ENCODE results near the gene FNDC10. TPM values are rescaled to one million over a fixed set of nuclear protein-coding genes. Genes with fewer than 3 reads are reported as not detected.
A peak's percentile ranks its signal among the peaks of the same experiment; 100 is the strongest.

FNDC10 gene
- total and polyA plus RNA-seq, 2 donors from 2014 or later: 2.6 to 18.2 TPM

DNA sequence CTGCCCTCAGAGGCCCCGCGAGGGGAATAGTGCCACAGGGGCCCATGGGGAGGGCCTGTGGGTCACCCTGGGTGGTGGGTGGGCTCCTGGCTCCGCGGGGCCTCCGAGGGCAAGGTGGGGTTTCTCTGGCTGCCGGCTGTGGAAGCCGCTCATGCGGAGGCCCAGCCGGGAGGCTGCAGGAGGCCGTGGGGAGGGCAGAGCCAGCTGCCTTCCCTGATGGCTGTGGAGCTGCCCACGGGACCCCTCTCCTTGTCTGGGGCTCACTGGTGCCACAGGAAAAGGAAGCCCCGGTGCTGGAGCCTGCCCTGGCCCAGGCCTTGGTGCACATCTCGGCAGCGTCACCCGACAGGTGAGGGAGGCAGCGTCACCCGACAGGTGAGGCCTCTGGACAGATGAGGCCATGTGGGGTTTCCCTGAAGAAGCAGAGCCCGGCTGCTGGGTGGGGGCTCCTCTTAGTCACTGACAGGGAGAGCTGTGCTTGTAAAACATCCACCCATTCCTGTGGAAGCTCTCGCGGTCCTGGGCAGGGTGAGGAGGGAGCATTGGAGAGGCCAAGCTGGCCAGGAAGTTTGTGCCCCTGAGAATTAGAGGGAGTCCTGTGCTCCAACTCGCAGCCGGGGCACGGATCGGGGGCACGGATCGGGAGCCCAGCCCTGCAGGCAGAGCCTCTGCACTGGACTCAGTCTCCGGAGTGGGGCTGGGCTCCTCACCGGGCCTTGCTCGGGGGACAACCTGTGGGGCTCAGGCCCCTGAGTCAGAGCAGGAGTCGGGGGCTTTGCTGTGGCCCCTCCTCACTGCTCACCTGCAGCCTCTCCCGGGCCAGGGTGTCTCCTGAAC lies 21.5 kb upstream of the FNDC10 start:
- intact Hi-C loops (cut with DNase I): no loop called here
- peaks cover 0 to 11% (median 0%) of the 10 kb centered on the region in 3 donors for H3K4me1 ChIP-seq (ENCODE audit: control insufficient read depth in 2 of 3, insufficient read depth in 2 of 3, low read depth in 1 of 3, low read length in 3 of 3)
- H3K9me3 ChIP-seq (ENCODE audit: control insufficient read depth in 2 of 3, insufficient read depth in 1 of 3, low read length in 3 of 3): no peaks in the 10 kb centered on the region
- peak in 1 of 5 donors; percentile 77 for DNase-seq
- no peak for TF ChIP-seq CTCF (IDR thresholded peaks at IDR 0.05; ENCODE audit: borderline replicate concordance, extremely low read depth, insufficient read depth)
- H3K4me3 ChIP-seq (ENCODE audit: low read length in 3 of 3): no peak overlapping the region
- H3K27me3 ChIP-seq (ENCODE audit: control insufficient read depth, insufficient read depth, low read length): no peaks in the 10 kb centered on the region
- no peak for FAIRE-seq
- H3K9ac ChIP-seq (ENCODE audit: low read length in 3 of 3): no peak overlapping the region
- peaks cover 0 to 6% (median 0%) of the 10 kb centered on the region in 3 donors for H3K36me3 ChIP-seq (ENCODE audit: control insufficient read depth in 2 of 3, insufficient read depth in 3 of 3, low read length in 3 of 3)
- H3K27ac ChIP-seq (ENCODE audit: low read depth in 2 of 2, low read length in 2 of 2): no peak overlapping the region

- FAIRE-seq (no peak), DNase-seq (peak in 2 of 5 donors; percentile 51 to 78)
- intact Hi-C loops (cut with DNase I): no loop called here
- peaks cover 0 to 6% (median 0%) of the 10 kb centered on the region in 3 donors for H3K36me3 ChIP-seq (ENCODE audit: control insufficient read depth in 2 of 3, insufficient read depth in 3 of 3, low read length in 3 of 3)
- no peak overlapping the region for H3K9ac ChIP-seq (ENCODE audit: low read length in 3 of 3)
- no peak overlapping the region for H3K4me3 ChIP-seq (ENCODE audit: low read length in 3 of 3)
- TF ChIP-seq CTCF (IDR thresholded peaks at IDR 0.05; ENCODE audit: borderline replicate concordance, extremely low read depth, insufficient read depth): no peak
- H3K4me1 ChIP-seq (ENCODE audit: control insufficient read depth in 2 of 3, insufficient read depth in 2 of 3, low read depth in 1 of 3, low read length in 3 of 3): peaks cover 0 to 12% (median 0%) of the 10 kb centered on the region in 3 donors
- no peaks in the 10 kb centered on the region for H3K9me3 ChIP-seq (ENCODE audit: control insufficient read depth in 2 of 3, insufficient read depth in 1 of 3, low read length in 3 of 3)
- no peaks in the 10 kb centered on the region for H3K27me3 ChIP-seq (ENCODE audit: control insufficient read depth, insufficient read depth, low read length)
- no peak overlapping the region for H3K27ac ChIP-seq (ENCODE audit: low read depth in 2 of 2, low read length in 2 of 2)
These were observed 20.7 kb upstream of the FNDC10 start for GRCh38 chr1:1620433-1621139.

DNA sequence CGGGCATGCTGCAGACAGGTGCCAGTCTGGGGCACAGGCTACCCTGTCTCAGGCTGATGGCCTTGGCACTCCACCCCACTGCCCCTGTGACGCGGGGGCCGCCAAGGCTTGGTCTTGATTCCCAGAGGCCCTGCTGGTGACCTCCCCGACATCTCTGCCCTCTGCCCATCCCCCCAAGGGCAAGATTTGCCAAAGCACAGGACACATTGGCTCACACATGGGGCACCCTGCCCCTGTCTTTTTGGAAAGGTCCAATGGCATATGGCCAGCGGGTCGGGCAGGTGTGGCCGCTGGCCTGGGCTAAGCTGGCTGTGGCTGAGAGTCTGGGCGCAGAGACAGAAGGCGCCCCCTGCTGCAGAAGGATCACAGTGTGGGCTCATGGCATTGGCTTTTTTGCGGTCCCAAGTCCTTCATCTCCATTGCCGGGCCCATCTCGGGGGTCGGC lies 20.0 kb upstream of the FNDC10 start:
- FAIRE-seq (no peak), DNase-seq (peak in 2 of 5 donors; percentile 48 to 69)
- Histone ChIP-seq H3K27me3 (ENCODE audit: control insufficient read depth, insufficient read depth, low read length) (no peaks in the 10 kb centered on the region), H3K36me3 (ENCODE audit: control insufficient read depth in 2 of 3, insufficient read depth in 3 of 3, low read length in 3 of 3) (peaks cover 0 to 6% (median 0%) of the 10 kb centered on the region in 3 donors), H3K9ac (ENCODE audit: low read length in 3 of 3) (no peak overlapping the region), H3K4me1 (ENCODE audit: control insufficient read depth in 2 of 3, insufficient read depth in 2 of 3, low read depth in 1 of 3, low read length in 3 of 3) (peaks cover 0 to 12% (median 0%) of the 10 kb centered on the region in 3 donors), H3K9me3 (ENCODE audit: control insufficient read depth in 2 of 3, insufficient read depth in 1 of 3, low read length in 3 of 3) (no peaks in the 10 kb centered on the region), H3K27ac (ENCODE audit: low read depth in 2 of 2, low read length in 2 of 2) (no peak overlapping the region), H3K4me3 (ENCODE audit: low read length in 3 of 3) (no peak overlapping the region)
- TF ChIP-seq CTCF (IDR thresholded peaks at IDR 0.05; ENCODE audit: borderline replicate concordance, extremely low read depth, insufficient read depth): no peak
- intact Hi-C loops (cut with DNase I): no loop called here
